SK-N-SH (cell line): ENCODE results near the gene PTPN4. TPM values are rescaled to one million over a fixed set of nuclear protein-coding genes. Genes with fewer than 3 reads are reported as not detected.

Experiments
- CTCF ChIA-PET: fragments of 300-600, 350-600 bp; formaldehyde crosslinking; extraction: SDS; loops from one replicate; lab custom pipeline; 2021; lab: Yijun Ruan, JAX
- POLR2A ChIA-PET: fragments of 350-600 bp; sonication (Branson Sonifier 250); formaldehyde crosslinking; extraction: SDS; loops from one replicate; lab custom pipeline; 2020; ENCODE audit warnings: antibody characterized with exemption, inconsistent platforms; lab: Yijun Ruan, JAX
- DNase-seq: peaks from one replicate; pipeline ENCODE4 v3.0.0; 2012
- H2AFZ ChIP-seq: fragments of 200-600 bp; sonication (generic); 2 replicates; pipeline ENCODE4 v1.8.1; 2016; ENCODE audit warnings: antibody characterized with exemption, mild to moderate bottlenecking, low read depth
- H3F3A ChIP-seq: fragments of 200-600 bp; sonication (generic); replicated peaks from 2 replicates; pipeline ENCODE3; 2016; ENCODE audit warnings: antibody characterized with exemption, mild to moderate bottlenecking; ENCODE audit not compliant: insufficient read depth
- H3K27ac ChIP-seq, 2 experiments: fragments of 200-500 bp in 1 of 2; fragments of 200-600 bp in 1 of 2; sonication (Bioruptor generic) in 1 of 2; sonication (generic), shearing (Covaris generic) in 1 of 2; 2 replicates each; pipeline versions ENCODE4 v1.5.1 to v1.6.1; 2014 to 2016; ENCODE audit warnings: low read depth in 2 of 2, inconsistent platforms in 1 of 2, low read length in 1 of 2, mild to moderate bottlenecking in 1 of 2, mixed read lengths in 1 of 2
- H3K27me3 ChIP-seq: fragments of 200-600 bp; sonication (generic), shearing (Covaris generic); 2 replicates; pipeline ENCODE4 v1.6.1; 2016; ENCODE audit warnings: mixed run types; ENCODE audit not compliant: insufficient read depth
- H3K36me3 ChIP-seq, 2 experiments: fragments of 200-500 bp in 1 of 2; fragments of 200-600 bp in 1 of 2; sonication (Bioruptor generic) in 1 of 2; sonication (generic) in 1 of 2; replicated peaks in 1 of 2; 2 replicates each; pipeline versions ENCODE3 to v1.5.1; 2014 to 2016; ENCODE audit warnings: low read length in 1 of 2, mild to moderate bottlenecking in 1 of 2; ENCODE audit not compliant: insufficient read depth in 2 of 2, control insufficient read depth in 1 of 2
- H3K4me1 ChIP-seq, 2 experiments: fragments of 200-500 bp in 1 of 2; fragments of 200-600 bp in 1 of 2; sonication (Bioruptor generic) in 1 of 2; sonication (generic), shearing (Covaris generic) in 1 of 2; 2 replicates each; pipeline versions ENCODE4 v1.5.1 to v1.6.1; 2014 to 2016; ENCODE audit warnings: low read depth in 1 of 2, low read length in 1 of 2, mixed run types in 1 of 2; ENCODE audit not compliant: insufficient read depth in 2 of 2, control insufficient read depth in 1 of 2
- H3K4me2 ChIP-seq: fragments of 200-600 bp; sonication (generic), shearing (Covaris generic); 2 replicates; pipeline ENCODE4 v1.6.1; 2017; ENCODE audit warnings: mixed run types
- H3K4me3 ChIP-seq, 2 experiments: fragments of 200-500 bp in 1 of 2; fragments of 200-600 bp in 1 of 2; sonication (Bioruptor generic) in 1 of 2; sonication (generic), shearing (Covaris generic) in 1 of 2; 2 replicates each; pipeline versions ENCODE4 v1.5.1 to v1.8.1; 2014 to 2016; ENCODE audit warnings: low read depth in 2 of 2, inconsistent platforms in 1 of 2, low read length in 1 of 2, mild to moderate bottlenecking in 1 of 2, mixed read lengths in 1 of 2, moderate library complexity in 1 of 2
- H3K79me2 ChIP-seq: fragments of 200-600 bp; sonication (generic); 2 replicates; pipeline ENCODE4 v1.8.1; 2017; ENCODE audit warnings: mild to moderate bottlenecking; ENCODE audit not compliant: insufficient read depth
- H3K9ac ChIP-seq: fragments of 200-600 bp; sonication (generic); 2 replicates; pipeline ENCODE4 v1.6.1; 2017; ENCODE audit warnings: mixed run types
- H3K9me2 ChIP-seq: fragments of 200-600 bp; sonication (generic); 2 replicates; pipeline ENCODE4 v1.6.1; 2017; ENCODE audit warnings: mixed run types
- H3K9me3 ChIP-seq: fragments of 200-600 bp; sonication (generic); 2 replicates; pipeline ENCODE4 v1.6.1; 2017; ENCODE audit warnings: mixed run types, mild to moderate bottlenecking, moderate library complexity
- H4K20me1 ChIP-seq: fragments of 200-600 bp; sonication (generic); 2 replicates; pipeline ENCODE4 v1.6.1; 2017; ENCODE audit warnings: mild to moderate bottlenecking, mixed run types; ENCODE audit not compliant: insufficient read depth
- CHD2 ChIP-seq: fragments of 150-350 bp; IDR thresholded peaks from 2 replicates; pipeline ENCODE4 v1.6.1; 2018; ENCODE audit warnings: low read length; ENCODE audit not compliant: partially characterized antibody
- ELF1 ChIP-seq: IDR thresholded peaks from 2 replicates; pipeline ENCODE4 v1.4.0; 2012
- EZH2phosphoT487 ChIP-seq: fragments of 200-600 bp; sonication (generic); IDR thresholded peaks from 2 replicates; pipeline ENCODE4 v1.6.1; 2017; ENCODE audit warnings: low read depth, mixed run types, mild to moderate bottlenecking, antibody characterized with exemption, moderate library complexity, borderline replicate concordance
- FOXJ3 ChIP-seq: sonication (generic); formaldehyde crosslinking; IDR thresholded peaks from 2 replicates; pipeline ENCODE4 v1.5.1; 2020; ENCODE audit warnings: mild to moderate bottlenecking, missing genetic modification reagents
- FOXM1 ChIP-seq: IDR thresholded peaks from 2 replicates; pipeline ENCODE4 v1.4.0; 2012; ENCODE audit warnings: low read depth, mild to moderate bottlenecking
- GATA2 ChIP-seq: sonication (generic); formaldehyde crosslinking; IDR thresholded peaks from 2 replicates; pipeline ENCODE4 v1.5.0; 2020; ENCODE audit warnings: mild to moderate bottlenecking, missing genetic modification reagents
- MEF2A ChIP-seq: IDR thresholded peaks from 2 replicates; pipeline ENCODE4 v1.4.0; 2012; ENCODE audit warnings: low read depth, borderline replicate concordance
- NFIC ChIP-seq: IDR thresholded peaks from 2 replicates; pipeline ENCODE4 v1.4.0; 2012; ENCODE audit warnings: borderline replicate concordance
- POLR2AphosphoS5 ChIP-seq: IDR thresholded peaks from 2 replicates; pipeline ENCODE4 v1.6.1; 2012; ENCODE audit warnings: low read depth, low read length
- RAD21 ChIP-seq: IDR thresholded peaks from 2 replicates; pipeline ENCODE4 v1.6.1; 2012; ENCODE audit warnings: mild to moderate bottlenecking, low read length
- RCOR1 ChIP-seq: fragments of 150-350 bp; IDR thresholded peaks from 2 replicates; pipeline ENCODE4 v1.6.1; 2017; ENCODE audit warnings: antibody characterized with exemption, low read length
- RFX5 ChIP-seq: IDR thresholded peaks from 2 replicates; pipeline ENCODE4 v1.6.1; 2012; ENCODE audit warnings: mild to moderate bottlenecking, improper control_type of control experiment, low read length
- RXRA ChIP-seq: IDR thresholded peaks from 2 replicates; pipeline ENCODE4 v1.4.0; 2012; ENCODE audit warnings: low read depth, mild to moderate bottlenecking, borderline replicate concordance
- SIN3A ChIP-seq: IDR thresholded peaks from 2 replicates; pipeline ENCODE4 v1.6.1; 2012; ENCODE audit warnings: low read depth, mild to moderate bottlenecking, low read length, moderate library complexity, borderline replicate concordance
- TAF1 ChIP-seq: IDR thresholded peaks from 2 replicates; pipeline ENCODE4 v1.6.1; 2012; ENCODE audit warnings: low read depth, mild to moderate bottlenecking, low read length, moderate library complexity, borderline replicate concordance
- TCF12 ChIP-seq: IDR thresholded peaks from 2 replicates; pipeline ENCODE4 v1.4.0; 2012
- TEAD4 ChIP-seq: IDR thresholded peaks from 2 replicates; pipeline ENCODE4 v1.4.0; 2012; ENCODE audit warnings: mild to moderate bottlenecking, borderline replicate concordance; ENCODE audit not compliant: insufficient read depth
- YY1 ChIP-seq: IDR thresholded peaks from 2 replicates; pipeline ENCODE4 v1.4.0; 2012; ENCODE audit warnings: low read depth, mild to moderate bottlenecking
- WGBS: methylation state at CpG from one replicate; pipeline ENCODE4 v1.1.6; 2017; ENCODE audit warnings: low lambda C conversion rate; 5-methylcytosine and 5-hydroxymethylcytosine counted together
- polyA plus RNA-seq, 3 experiments: library from polyadenylated mRNA; depleted of rRNA; stranded (reverse); fragments of >200 nt; gene quantifications; 2 replicates each; pipeline ENCODE4 v1.2.3, GENCODE V29; 2012
- TF ChIP-seq, protein P1 (sequence below): IDR thresholded peaks from 2 replicates; pipeline ENCODE4 v1.6.1; 2012; ENCODE audit warnings: mild to moderate bottlenecking, low read depth, low read length, moderate library complexity
- TF ChIP-seq, protein P2 (sequence below): IDR thresholded peaks from 2 replicates; pipeline ENCODE4; 2012
- TF ChIP-seq, protein P3 (sequence below): IDR thresholded peaks from 2 replicates; pipeline ENCODE4 v1.4.0; 2012; ENCODE audit warnings: low read depth

PTPN4 gene
- polyA plus RNA-seq, 1 of the 3 experiments (the other 2 are of a cell fraction), result 6.2 TPM

DNA sequence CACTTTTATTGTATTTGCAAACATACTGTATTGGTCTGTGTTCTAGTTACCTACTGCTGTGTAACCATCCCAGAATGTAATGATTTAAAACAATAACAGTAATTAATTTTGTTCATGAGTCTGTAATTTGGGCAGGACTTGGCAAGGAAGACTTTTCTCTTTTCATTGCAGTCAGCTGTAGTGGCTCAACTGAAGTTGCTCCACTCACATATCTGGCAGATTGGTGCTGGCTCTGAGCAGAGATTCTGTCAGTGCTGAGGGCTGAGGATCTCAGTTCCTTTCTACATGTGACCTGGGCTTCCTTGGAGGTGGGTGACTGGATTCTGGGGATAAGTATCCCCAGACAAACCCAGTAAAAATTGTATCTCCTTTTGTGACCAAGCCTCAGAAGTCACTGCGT is 26.6 kb downstream of the PTPN4 start (continued):
- TF ChIP-seq, protein P1, sequence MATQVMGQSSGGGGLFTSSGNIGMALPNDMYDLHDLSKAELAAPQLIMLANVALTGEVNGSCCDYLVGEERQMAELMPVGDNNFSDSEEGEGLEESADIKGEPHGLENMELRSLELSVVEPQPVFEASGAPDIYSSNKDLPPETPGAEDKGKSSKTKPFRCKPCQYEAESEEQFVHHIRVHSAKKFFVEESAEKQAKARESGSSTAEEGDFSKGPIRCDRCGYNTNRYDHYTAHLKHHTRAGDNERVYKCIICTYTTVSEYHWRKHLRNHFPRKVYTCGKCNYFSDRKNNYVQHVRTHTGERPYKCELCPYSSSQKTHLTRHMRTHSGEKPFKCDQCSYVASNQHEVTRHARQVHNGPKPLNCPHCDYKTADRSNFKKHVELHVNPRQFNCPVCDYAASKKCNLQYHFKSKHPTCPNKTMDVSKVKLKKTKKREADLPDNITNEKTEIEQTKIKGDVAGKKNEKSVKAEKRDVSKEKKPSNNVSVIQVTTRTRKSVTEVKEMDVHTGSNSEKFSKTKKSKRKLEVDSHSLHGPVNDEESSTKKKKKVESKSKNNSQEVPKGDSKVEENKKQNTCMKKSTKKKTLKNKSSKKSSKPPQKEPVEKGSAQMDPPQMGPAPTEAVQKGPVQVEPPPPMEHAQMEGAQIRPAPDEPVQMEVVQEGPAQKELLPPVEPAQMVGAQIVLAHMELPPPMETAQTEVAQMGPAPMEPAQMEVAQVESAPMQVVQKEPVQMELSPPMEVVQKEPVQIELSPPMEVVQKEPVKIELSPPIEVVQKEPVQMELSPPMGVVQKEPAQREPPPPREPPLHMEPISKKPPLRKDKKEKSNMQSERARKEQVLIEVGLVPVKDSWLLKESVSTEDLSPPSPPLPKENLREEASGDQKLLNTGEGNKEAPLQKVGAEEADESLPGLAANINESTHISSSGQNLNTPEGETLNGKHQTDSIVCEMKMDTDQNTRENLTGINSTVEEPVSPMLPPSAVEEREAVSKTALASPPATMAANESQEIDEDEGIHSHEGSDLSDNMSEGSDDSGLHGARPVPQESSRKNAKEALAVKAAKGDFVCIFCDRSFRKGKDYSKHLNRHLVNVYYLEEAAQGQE, result no peak
- TF ChIP-seq GATA2 (CRISPR knock-in tag) (no peak), EZH2phosphoT487 (no peak), NFIC (no peak), FOXM1 (no peak), RXRA (no peak), RAD21 (no peak), MEF2A (no peak), TCF12 (no peak), TEAD4 (no peak), ELF1 (no peak)
- TF ChIP-seq, protein P2, sequence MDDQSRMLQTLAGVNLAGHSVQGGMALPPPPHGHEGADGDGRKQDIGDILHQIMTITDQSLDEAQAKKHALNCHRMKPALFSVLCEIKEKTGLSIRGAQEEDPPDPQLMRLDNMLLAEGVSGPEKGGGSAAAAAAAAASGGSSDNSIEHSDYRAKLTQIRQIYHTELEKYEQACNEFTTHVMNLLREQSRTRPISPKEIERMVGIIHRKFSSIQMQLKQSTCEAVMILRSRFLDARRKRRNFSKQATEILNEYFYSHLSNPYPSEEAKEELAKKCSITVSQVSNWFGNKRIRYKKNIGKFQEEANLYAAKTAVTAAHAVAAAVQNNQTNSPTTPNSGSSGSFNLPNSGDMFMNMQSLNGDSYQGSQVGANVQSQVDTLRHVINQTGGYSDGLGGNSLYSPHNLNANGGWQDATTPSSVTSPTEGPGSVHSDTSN, result no peak

DNA sequence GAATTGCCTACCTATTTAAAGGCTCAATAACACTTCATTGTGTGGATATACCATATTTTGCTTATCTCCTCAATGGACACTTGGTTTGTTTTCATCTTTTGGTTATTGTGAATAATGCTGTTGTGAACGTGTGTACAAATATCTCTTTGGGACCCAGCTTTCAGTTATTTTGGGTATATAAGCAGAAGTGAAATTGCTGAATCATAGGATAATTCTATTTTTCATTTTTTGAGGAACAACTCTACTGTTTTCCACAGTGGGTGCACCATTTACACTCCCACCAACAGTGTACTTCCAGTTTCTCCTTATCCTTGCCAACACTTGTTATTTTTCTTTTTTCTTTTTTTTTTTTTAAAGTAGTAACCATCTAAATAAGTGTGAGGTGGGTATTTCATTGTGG is 29.0 kb downstream of the PTPN4 start:
- TF ChIP-seq, protein P3, sequence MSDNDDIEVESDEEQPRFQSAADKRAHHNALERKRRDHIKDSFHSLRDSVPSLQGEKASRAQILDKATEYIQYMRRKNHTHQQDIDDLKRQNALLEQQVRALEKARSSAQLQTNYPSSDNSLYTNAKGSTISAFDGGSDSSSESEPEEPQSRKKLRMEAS, result no peak
- no peak for TF ChIP-seq YY1
- TF ChIP-seq RCOR1, result no peak
- no peak for TF ChIP-seq RFX5
- no peak for TF ChIP-seq TAF1
- TF ChIP-seq SIN3A, result no peak
- no peak for TF ChIP-seq FOXJ3
- no peak for TF ChIP-seq POLR2AphosphoS5
- no peak for TF ChIP-seq MEF2A
- TF ChIP-seq CHD2, result no peak
- Histone ChIP-seq H2AFZ (no peak overlapping the region), H3K9me3 (peaks cover 11% of the 10 kb centered on the region), H3K4me1 (peaks cover 0 to 3% of the 10 kb centered on the region in 2 experiments; a peak in 1 of 4 replicates), H3K27ac (no peak overlapping the region), H3K4me3 (no peak overlapping the region), H3K27me3 (no peaks in the 10 kb centered on the region), H3K9me2 (no peaks in the 10 kb centered on the region), H3F3A (peaks cover 3% of the 10 kb centered on the region), H3K4me2 (no peak overlapping the region), H3K79me2 (peaks cover 41% of the 10 kb centered on the region), H3K9ac (no peak overlapping the region), H4K20me1 (no peaks in the 10 kb centered on the region), H3K36me3 (peaks cover 0 to 24% of the 10 kb centered on the region in 2 experiments)
- no peak for DNase-seq
- ChIA-PET POLR2A (no interaction called here), CTCF (no interaction called here)
- WGBS, result 96% methylated on average over 1 of the region's 1 CpG
